NAMALWA (cell line): Measurements from ENCODE around the gene KCNMA1.
A peak's percentile ranks its signal among the peaks of the same experiment; 100 is the strongest.
"Not testable (repeated sequence)": the region's sequence is repeated elsewhere in the genome, so short reads cannot be mapped to it uniquely, and the experiment has no call there.

Source experiments
- DNase-seq: peaks from one replicate; pipeline ENCODE4 v3.0.0-alpha.2; 2015; ENCODE audit warnings: low spot score

The KCNMA1 gene

DNA sequence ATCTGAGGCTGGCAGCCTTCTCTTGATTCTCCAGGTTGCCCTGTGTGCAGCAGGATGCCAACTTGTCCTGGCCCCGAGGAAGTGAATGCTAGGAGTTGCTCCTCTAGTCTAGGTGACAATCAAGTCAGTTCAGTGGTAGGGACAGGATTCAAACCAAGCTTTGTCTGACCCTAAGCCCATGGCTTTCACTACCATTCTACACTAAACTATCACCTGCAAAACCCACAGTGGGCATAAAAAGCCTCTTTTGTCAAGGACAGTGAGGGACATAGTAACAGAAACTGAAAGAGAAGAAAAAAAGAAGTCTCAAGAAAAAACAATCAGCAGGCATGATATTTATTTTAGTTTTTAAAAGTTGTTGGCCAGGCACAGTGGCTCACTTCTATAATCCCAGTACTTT is 33.5 kb downstream of the KCNMA1 start:
- no peak for DNase-seq

DNA sequence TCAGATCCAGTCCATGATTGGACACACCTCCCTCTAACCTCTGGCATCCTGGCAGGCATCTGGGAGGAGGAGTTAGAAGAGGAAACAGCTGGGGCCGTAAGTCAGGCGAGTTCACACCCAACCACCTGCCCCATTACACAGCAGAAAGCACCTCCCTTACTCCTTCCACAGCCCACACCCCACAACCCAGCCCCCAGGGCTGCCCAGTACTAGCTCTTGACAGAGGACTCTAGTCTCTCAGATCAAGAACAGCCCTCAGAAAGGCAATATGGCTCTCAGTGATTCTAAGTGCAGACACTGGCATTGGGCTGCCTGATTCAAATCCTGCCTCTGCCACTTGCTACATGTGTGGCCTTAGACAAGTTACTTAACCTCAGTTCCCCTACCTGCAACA is 34.1 kb downstream of the KCNMA1 start:
- DNase-seq = peak; percentile 32

DNA sequence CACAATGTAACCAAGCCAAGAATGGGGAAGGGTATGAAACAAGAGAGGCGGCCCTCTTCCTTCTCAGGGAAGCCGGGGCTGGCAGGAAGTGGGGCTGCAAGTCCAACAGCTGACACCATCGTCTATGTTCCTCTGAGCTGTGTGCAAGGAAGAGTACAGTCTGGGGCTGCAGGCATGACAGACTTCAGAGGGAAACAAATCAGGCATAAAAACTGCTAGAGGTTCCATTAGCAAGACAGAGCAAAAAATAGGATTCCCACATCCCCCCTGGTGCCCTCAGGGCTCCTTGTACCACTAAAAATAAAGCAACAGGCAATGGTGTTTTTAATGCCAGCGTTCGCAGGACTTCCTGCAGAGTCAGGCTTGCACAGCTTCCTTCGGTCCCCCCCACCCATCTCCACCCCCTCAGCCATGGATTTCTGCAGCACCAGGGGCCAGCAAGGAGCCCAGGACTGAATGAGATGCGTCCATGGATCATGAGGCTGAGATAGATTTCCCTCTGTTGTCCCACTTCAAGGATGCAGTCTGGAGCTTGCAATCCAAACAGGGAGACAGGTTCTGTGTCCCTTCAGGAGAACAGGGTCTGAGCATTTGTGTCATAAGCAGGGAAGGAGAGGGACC is 34.6 kb downstream of the KCNMA1 start:
- DNase-seq = peak; percentile 5

DNA sequence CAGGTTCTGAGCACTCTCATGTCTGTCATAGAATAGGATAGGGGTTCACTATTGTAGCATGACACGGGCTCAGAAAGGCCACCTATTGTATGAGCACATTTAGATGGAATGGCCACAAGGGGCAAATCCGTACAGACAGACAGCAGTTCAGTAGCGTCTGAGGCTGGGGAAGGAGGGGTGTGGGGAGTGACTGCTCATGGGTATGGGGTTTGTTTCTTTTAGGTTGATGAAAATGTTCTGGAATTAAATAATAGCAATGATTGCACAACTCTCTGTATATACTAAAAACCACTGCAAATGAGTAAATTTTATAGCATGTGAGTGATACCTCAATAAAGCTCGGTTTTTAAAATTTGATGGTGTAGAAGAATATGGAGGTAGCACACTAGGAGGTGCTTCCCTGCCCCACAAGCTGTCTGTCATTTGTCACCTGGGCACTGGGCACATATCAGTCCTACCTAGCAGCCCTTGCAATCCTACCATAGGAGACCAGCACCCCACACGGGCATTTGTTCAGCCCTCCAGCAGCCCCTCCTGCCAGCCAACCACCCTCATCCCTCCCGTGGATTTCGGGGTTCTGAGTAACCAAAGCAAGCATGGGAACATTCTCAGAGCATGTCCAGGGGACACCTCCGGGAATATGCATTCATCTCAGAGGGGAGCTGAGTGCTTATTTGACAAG is 35.2 kb downstream of the KCNMA1 start:
- peak; percentile 2 for DNase-seq

DNA sequence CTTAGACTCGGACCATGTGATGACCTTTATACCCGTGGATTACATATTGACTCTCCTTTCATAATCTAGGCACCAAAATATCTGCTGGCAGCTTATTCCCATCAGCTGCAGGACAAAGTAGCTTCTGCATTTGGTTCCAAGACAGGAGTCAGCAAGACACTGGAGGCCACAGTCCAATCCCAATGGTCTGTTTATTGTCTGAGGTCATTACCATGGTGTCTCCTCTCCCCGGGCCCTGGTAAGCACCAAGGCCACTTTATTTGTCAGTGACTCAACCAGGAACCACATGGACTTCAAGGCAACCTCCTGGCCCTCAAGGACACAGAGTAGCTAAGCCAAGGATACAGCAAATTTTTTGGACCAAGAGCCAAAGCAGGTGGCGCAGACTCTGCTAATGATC is 36.1 kb downstream of the KCNMA1 start:
- DNase-seq = no peak

DNA sequence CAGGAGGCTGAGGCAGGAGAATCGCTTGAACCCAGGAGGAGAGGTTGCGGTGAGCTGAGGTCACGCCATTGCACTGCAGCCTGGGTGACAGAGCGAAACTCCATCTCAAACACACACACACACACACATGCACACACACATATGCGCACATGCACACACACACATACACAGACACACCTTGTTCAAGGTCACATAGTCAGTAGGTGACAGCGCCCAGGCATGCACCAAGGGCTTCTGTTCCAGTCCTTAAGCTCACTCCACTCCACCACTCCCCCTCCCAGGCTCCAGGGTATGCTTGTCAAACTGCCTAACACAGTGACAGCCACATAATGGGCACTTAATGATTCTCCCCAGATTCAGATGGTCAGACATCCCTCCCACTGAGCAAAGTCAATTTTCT is 37.0 kb downstream of the KCNMA1 start:
- DNase-seq = no peak

DNA sequence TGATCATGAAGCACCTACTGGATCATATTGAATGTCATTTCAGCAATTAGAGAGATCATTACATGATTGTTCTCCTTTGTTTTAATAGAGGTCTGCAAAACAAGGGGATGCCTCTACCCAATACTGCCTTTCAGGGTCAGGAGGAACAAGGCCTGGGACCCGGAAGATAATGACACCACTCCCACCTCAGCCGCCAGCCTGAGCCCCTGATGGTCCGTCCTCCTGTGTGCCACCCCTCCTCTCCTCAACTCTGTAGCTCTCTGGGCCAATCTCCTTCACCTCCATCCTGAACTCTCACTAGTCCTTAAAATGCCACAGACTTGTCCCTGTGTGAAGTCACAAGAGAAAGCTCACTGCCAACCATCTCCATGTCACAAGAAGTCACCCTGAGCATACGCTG is 38.0 kb downstream of the KCNMA1 start:
- DNase-seq = no peak

DNA sequence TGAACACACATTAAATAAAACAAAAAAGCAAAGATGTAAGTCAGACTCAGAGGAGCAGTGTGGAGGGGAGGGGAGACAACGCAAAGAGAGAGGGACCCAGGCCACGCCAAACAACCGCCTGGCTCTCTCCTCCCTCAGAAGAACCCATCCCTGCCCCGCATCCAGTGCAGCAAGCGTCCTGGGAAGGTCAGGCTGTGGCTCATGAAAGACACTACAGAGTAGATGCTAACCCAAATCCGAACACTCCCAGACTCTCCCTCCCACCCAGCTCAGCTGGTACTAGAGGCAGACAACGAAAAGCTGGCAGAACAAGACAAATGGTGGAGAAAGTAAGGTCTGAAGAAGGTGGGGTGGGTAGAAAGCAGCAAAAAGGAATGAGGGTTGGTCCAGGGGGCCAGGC is 39.0 kb downstream of the KCNMA1 start:
- no peak for DNase-seq

DNA sequence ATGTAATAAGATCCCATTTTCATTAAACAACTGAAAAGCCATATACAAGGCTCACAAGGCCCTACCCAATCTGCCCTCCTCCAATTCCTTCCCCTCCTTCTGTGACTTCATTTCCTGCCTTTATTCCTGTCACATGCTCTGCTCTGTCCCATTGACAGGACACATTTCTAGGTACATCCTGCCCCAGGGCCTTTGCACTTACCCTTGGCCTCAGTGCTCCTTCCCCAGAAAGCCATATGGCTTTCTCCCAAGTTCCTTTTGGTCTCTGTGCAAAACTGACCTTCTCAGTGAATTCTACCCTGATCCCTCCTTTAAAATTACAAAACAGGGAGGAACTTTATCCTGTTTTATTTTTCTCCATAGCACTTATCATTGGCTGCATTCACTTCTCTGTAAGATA is 40.0 kb downstream of the KCNMA1 start:
- no peak for DNase-seq

DNA sequence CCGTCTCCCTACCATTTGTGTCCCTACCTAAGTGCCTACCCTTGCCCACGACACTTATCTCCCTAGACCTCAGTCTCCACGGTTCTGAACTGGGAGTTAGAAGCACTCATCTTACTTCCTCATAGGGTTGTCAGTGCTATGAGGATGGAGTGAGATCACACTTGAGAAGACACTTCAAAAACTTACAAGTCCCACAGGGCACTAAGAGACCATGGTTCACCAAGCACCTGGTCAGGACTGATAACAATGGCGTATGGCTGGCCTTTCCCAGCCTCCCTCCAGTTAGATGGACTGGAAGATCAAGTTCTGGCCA is 43.2 kb downstream of the KCNMA1 start:
- DNase-seq = no peak

DNA sequence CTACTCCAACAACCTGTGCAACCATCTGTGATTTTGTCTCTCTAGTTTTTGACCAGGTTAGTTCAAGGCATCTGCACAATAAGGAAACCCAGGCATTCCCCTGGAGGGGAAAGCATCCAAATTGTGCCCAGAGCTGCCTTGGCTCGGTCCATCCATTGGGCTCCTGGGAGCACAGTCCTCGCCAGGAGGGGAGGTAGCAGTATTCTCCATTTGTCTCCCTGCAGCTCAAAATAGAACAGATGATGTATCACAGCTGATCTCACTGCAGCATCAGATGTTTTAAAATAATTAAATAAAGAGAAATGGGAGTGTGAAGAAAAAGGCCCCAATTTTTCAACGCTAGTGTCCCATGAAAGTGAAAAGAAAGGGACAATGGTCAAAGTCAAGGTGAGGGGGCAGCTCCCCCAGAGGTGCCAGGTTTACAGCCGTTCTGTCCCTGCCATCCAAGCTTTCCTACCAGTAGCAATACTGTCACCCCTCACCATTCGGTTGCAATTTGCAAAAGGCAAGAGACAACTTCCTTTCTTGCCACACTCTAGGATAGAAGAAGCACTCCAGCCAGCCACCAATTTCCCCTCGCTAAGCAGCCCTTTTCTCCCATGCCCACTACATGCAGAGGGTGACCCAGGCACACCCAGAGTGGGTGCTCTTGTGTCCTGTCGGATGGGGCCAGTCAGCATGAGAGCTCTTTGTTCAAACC is 43.7 kb downstream of the KCNMA1 start:
- no peak for DNase-seq

DNA sequence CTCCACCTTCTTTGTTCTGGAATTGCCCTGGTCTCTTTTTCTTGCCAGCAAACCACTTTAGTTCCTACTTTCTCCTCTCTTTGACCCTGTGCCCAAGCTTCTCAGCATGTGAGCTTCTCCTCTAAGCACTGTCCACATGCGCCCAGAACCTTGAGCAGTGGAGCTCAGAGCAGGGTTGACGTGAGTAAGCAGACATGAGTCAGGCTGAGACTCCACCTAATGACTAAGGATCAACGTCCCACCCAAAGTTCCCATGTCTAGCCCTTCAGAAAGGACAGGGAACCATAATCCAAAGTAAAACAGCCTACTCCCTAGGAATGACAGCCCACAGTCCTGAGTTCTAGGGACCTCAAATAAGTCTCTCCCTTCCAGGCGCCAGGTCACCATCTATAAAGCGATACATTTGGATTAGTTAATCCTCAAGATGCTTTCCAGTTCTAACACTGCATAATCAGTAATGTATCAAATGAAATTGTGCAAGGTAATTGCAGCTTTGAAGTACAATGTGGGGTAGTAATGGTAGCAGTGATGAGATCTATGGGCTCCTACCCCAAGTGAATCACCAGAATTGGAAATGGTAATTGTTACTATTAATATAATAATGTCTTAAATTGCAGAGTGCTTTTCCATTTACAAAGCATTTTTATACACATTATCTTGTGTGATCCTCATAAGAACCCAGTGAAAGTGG is 44.5 kb downstream of the KCNMA1 start:
- no peak for DNase-seq

DNA sequence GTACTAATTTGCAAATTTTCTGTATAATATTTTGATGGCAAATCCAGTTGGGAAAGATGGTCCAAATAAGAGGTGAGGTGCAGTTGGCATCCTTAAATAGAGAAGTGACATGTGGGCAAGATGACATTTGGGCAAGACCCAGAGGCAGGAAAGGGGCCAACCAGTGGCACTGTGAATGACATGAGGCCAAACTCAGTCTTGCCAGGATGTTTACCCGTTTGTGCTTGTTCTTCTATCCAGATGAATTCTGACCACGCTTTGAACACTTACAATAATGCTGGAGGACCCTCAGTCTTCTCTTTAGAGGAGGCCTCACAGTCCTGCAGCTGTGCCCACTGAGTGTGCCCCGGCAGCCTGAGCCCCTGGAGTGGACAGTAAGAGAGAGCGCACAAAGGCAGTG is 45.1 kb downstream of the KCNMA1 start:
- no peak for DNase-seq

DNA sequence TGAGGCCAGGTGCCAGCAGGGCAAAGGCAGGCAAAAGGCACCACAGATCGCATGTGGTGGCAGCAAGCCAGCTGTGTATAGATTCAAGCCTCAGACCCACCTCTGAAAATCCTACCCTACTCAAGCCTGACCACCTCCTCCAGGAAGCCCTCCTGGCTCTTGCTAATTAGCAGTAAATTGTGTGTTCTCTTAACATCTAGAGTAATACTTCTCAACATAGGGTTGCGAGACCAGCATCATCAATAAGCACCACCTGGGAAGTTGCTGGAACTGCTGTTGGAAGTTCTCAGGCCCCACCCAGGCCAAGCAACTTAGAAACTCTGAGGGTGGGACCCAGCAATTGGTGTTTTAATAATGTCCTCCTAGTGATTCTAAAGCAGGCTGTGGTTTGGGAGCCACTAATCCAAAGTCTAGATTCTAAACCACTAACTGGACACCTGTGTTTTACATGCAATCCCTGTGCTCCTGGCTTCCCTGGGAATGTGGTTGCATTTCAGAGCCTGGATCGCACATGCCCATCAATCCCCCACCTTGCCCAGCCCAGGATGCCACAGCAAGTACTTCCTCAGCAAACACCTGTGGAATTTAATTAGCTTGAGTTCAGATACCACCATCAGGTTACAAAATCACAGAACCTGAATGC is 46.2 kb downstream of the KCNMA1 start:
- DNase-seq = no peak

DNA sequence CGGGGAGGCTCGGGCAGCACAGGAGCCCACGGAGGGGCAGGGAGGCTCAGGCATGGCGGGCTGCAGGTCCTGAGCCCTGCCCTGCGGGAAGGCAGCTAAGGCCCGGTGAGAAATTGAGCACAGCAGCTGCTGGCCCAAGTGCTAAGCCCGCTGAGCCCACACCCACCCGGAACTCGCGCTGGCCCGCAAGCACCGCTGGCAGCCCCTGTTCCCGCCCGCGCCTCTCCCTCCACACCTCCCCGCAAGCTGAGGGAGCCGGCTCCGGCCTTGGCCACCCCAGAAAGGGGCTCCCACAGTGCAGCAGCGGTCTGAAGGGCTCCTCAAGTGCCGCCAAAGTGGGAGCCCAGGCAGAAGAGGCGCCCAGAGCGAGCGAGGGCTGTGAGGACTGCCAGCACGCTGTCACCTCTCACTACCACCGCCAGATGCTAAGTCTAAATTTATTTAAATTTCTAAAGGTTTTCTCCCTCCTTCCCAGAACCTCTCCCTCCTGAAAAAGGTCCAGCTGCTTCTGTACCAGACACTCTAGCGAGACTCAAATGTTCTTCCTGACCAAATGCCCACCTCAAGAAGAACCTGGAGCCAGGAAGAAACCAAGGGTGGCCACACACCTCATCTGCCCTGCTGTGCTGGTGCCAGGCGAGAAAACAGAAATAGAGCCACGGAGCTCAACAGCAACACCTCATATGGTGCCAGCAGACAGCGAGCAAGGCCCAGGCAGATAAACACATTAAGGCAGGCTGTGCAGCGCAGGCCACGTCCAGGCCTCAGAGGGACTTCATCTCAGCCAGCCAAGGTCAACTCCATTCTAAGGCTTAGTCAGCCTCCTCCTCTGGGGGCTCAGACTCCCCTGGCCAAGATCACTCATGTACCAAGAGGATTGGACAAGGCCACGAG is 47.0 kb downstream of the KCNMA1 start:
- no peak for DNase-seq

DNA sequence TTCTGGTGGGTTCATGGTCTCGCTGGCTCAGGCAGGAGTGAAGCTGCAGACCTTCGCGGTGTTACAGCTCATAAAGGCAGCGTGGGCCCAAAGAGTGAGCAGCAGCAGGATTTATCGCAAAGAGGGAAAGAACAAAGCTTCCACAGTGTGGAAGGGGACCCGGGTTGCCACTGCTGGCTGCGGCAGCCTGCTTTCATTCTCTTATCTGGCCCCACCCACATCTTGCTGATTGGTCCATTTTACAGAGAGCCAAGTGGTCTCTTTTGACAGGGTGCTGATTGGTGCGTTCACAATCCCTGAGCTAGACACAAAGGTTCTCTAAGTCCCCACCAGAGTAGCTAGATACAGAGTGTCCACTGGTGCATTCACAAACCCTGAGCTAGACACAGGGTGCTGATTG is 47.9 kb downstream of the KCNMA1 start:
- not testable (repeated sequence) for DNase-seq

DNA sequence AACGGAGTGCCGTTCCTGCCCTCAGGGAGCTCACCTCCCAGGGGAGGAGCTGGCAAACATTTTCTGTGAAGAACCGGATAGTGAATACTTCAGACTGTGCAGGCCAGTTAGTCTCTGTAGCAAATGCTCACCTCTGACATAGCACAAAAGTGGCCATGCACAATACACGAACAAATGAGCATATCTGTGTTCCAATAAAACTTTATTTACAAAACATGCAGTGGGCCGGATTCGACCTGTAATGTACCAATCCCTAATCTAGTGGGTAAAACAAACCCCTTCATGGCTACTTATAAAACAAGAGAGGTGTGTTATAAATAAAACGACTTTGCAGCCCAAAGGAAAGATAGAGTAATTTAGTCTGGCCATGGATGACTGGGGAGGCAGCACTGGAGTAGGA is 48.7 kb downstream of the KCNMA1 start:
- no peak for DNase-seq

DNA sequence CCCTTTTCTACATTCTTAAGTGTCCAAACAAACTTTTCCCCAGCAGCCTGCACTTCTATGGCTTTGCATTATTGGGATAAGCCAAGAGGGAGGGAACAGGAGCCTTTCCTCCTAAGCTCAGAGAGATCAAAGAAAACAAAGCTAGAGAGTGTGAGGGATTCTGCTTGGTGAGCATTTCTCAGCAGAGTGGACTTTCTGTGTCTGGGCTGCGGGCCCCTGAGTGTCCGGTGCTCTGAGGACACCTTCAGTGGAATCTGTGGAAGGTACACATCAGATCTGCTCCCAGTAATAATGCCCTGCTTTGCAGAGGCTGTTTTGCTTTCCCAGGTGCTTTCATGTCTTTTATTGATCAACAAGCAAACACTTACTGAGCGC is 50.2 kb downstream of the KCNMA1 start:
- no peak for DNase-seq

DNA sequence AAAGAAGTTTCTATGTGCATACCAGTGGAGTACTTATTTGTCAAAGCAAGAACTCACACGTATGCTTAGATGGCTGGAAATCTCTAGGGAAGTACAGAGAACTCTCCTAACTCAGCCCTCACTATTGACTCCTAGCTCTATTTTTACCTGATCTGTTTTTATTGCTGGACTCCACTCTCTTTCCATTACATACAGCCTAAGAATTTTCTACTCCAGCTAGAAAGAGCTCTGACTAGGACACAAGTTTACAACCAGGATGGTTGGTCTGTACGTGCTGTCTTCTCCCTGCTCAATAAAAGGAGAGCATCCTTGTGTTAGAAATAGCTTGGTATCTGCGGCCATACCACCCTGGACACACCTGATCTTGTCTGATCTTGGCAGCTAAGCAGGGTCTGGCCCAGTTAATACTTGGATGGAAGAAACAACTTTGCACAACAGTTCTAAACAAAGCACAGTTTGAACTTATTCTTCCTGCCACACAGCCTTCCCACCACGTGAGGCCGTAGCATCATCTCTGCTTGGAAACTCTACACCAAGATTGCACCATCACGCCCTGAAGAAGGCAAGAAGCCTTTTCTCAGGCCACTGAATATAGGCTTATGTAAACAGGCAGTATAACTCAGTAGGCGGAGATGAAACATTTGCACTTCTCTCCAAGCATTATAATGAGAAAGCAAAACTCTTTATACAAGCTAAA is 50.7 kb downstream of the KCNMA1 start:
- no peak for DNase-seq

DNA sequence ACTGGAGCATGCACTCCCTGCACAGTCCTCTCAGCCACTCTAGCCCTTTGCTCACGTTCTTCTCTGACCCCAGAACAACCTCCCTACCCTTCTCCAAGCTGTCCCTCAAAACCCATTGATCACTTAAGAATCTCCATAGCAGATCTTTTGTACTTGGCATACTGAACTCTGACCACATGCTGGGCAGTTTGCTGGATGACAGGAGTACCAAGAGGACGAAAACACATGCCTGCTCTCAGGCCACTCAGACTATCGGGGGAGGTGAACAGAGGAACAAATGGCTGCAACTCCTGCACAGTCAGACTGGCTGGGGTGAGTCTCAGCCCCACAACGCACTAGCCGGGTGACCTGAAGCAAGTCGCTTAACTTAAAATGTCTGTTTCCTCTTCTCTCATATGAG is 52.7 kb downstream of the KCNMA1 start:
- DNase-seq = no peak

DNA sequence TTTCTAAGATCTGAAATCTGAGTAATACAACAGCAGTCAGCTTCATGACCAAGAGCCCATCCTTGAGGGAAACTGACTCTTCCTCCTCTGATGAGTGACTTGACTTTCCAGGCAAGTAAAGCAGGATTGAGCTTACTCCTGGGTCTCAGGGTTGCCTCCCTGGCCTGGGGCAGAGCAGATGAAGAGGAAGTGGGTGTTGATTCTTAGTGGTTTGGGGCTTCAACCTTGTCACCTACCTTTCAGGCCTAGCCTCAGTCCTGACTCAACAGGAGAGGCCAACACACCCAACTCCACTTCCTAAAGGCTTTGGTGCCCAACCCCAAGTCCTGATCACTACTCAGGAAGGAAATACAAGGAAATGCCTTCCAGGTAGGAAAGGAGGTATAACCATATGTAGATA is 54.1 kb downstream of the KCNMA1 start:
- DNase-seq = no peak
